Endothelial cell of umbilical vein (primary cell): ENCODE results near the gene PANX3. TPM values are rescaled to one million over a fixed set of nuclear protein-coding genes. Genes with fewer than 3 reads are reported as not detected.

Experiments used
- BruUV-seq: library from RNA; stranded (reverse); fragments of 400-500 nt; replicated peaks from 2 replicates; lab custom pipeline; 2021; lab: Mats Ljungman, UMichigan
- CTCF ChIA-PET: fragments of 300-600, 350-600 bp; sonication (Branson Sonifier 250); formaldehyde crosslinking; loops from one replicate; lab custom pipeline; 2021; ENCODE audit warnings: antibody characterized with exemption, inconsistent platforms; lab: Charles Lee
- POLR2A ChIA-PET: fragments of 300-600, 350-600 bp; sonication (Branson Sonifier 250); formaldehyde crosslinking; loops from one replicate; lab custom pipeline; 2021; ENCODE audit warnings: antibody characterized with exemption, inconsistent platforms; lab: Charles Lee
- DNase-seq: peaks from one replicate; pipeline ENCODE4 v3.0.0-alpha.2; 2011; ENCODE audit warnings: low read depth, low spot score
- FAIRE-seq: peaks from 2 replicates; lab custom pipeline; 2011; peaks lifted over from hg19 to GRCh38; lab: Jason Lieb, UNC
- H2AFZ ChIP-seq: 2 replicates; pipeline ENCODE4 v1.6.0; 2012; ENCODE audit warnings: low read depth, low read length, control low read depth, inconsistent platforms
- H3K27ac ChIP-seq: 2 replicates; pipeline ENCODE4 v1.5.1; 2011; ENCODE audit warnings: low read depth, mild to moderate bottlenecking, control low read depth, low read length, moderate library complexity; ENCODE audit not compliant: insufficient read depth
- H3K27me3 ChIP-seq, 2 experiments: 2 replicates each; pipeline versions ENCODE4 v1.6.0 to v1.6.1; 2011; ENCODE audit warnings: low read length in 2 of 2, mixed read lengths in 1 of 2; ENCODE audit not compliant: control insufficient read depth in 2 of 2, insufficient read depth in 2 of 2
- H3K36me3 ChIP-seq, 2 experiments: 2 replicates in 1 of 2; 3 replicates in 1 of 2; pipeline ENCODE4 v1.5.1; 2011; ENCODE audit warnings: low read length in 2 of 2, mild to moderate bottlenecking in 1 of 2, moderate library complexity in 1 of 2; ENCODE audit not compliant: control insufficient read depth in 2 of 2, insufficient read depth in 2 of 2; ENCODE audit errors: extremely low read depth in 1 of 2
- H3K4me1 ChIP-seq: 3 replicates; pipeline ENCODE4 v1.5.1; 2011; ENCODE audit warnings: mild to moderate bottlenecking, low read length; ENCODE audit not compliant: control insufficient read depth, insufficient read depth; ENCODE audit errors: extremely low read depth
- H3K4me2 ChIP-seq: 2 replicates; pipeline ENCODE4 v1.6.1; 2011; ENCODE audit warnings: low read length, control low read depth, mixed read lengths; ENCODE audit not compliant: insufficient read depth
- H3K4me3 ChIP-seq, 3 experiments: fragments of 200-600 bp in 1 of 3; sonication (generic), shearing (Covaris generic) in 1 of 3; replicated peaks in 1 of 3; 2 replicates each; pipeline ENCODE4 v1.5.1; 2011 to 2016; ENCODE audit warnings: control low read depth in 3 of 3, low read length in 3 of 3, mild to moderate bottlenecking in 2 of 3, inconsistent platforms in 1 of 3, low read depth in 1 of 3, moderate library complexity in 1 of 3; ENCODE audit not compliant: insufficient read depth in 1 of 3
- H3K79me2 ChIP-seq: 2 replicates; pipeline ENCODE4 v1.6.0; 2012; ENCODE audit warnings: low read length, inconsistent platforms; ENCODE audit not compliant: control insufficient read depth, insufficient read depth
- H3K9ac ChIP-seq: replicated peaks from 2 replicates; pipeline ENCODE3; 2011; ENCODE audit warnings: low read length, control low read depth; ENCODE audit not compliant: insufficient read depth; ENCODE audit errors: extremely low read depth
- H3K9me1 ChIP-seq: replicated peaks from 3 replicates; pipeline ENCODE4 v1.6.0; 2011; ENCODE audit warnings: mild to moderate bottlenecking, low read length; ENCODE audit not compliant: control insufficient read depth, insufficient read depth; ENCODE audit errors: extremely low read depth
- H3K9me3 ChIP-seq: replicated peaks from 2 replicates; pipeline ENCODE4 v1.5.1; 2012; ENCODE audit warnings: low read length, inconsistent platforms; ENCODE audit not compliant: control insufficient read depth, insufficient read depth
- H4K20me1 ChIP-seq: replicated peaks from 2 replicates; pipeline ENCODE3; 2011; ENCODE audit warnings: mild to moderate bottlenecking, low read length; ENCODE audit not compliant: control insufficient read depth, insufficient read depth; ENCODE audit errors: extremely low read depth
- EZH2 ChIP-seq: IDR thresholded peaks from 2 replicates; pipeline ENCODE4 v1.6.1; 2012; ENCODE audit warnings: borderline replicate concordance, low read depth, mild to moderate bottlenecking, moderate library complexity, low read length, inconsistent platforms; ENCODE audit not compliant: severe bottlenecking
- FOS ChIP-seq: IDR thresholded peaks from 2 replicates; pipeline ENCODE4 v1.6.1; 2011; ENCODE audit warnings: mild to moderate bottlenecking, low read length, moderate library complexity, borderline replicate concordance; ENCODE audit not compliant: insufficient read depth
- GATA2 ChIP-seq: IDR thresholded peaks from 2 replicates; pipeline ENCODE4 v1.7.0; 2011; ENCODE audit warnings: low read depth, mild to moderate bottlenecking, moderate library complexity, mixed read lengths, low read length; ENCODE audit not compliant: insufficient read length, insufficient read depth
- JUN ChIP-seq: IDR thresholded peaks from 2 replicates; pipeline ENCODE4 v1.6.1; 2011; ENCODE audit warnings: borderline replicate concordance, low read depth; ENCODE audit not compliant: insufficient read length, insufficient read depth
- MYC ChIP-seq: IDR thresholded peaks from one replicate; pipeline ENCODE4 v1.6.1; 2011; ENCODE audit warnings: mild to moderate bottlenecking, low read depth, low read length
- POLR2A ChIP-seq: IDR thresholded peaks from 2 replicates; pipeline ENCODE4 v1.6.1; 2012; ENCODE audit warnings: low read depth, mild to moderate bottlenecking, control low read depth, low read length
- POLR2AphosphoS5 ChIP-seq: IDR thresholded peaks from 2 replicates; pipeline ENCODE4 v1.6.1; 2012; ENCODE audit warnings: low read depth, mild to moderate bottlenecking, control low read depth, low read length, moderate library complexity; ENCODE audit not compliant: insufficient read depth
- dilution Hi-C: fragments of 300-500 bp; cut with MboI; formaldehyde crosslinking; loops from one replicate; pipeline ENCODE4 v1.15.0; 2019; ENCODE audit warnings: low sequenced_read_pairs; ENCODE audit not compliant: extremely low pct_ligation_motif_present
- intact Hi-C: fragments of 100-400 bp; cut with micrococcal nuclease; formaldehyde crosslinking; loops from one replicate; pipeline ENCODE4 v1.10.0; 2022
- polyA plus RNA-seq, 4 experiments: library from polyadenylated mRNA; depleted of rRNA in 3 of 4; stranded (reverse) in 3 of 4; unstranded in 1 of 4; fragments of >200 nt; gene quantifications; 2 replicates each; pipeline versions ENCODE4 v1.2.1 to v1.2.3, GENCODE V29; 2011 to 2012; ENCODE audit warnings: missing spikeins in 1 of 4
- total RNA-seq: library from RNA; stranded (reverse); gene quantifications from 2 replicates; pipeline ENCODE4 v1.2.3, GENCODE V29; 2021
- TF ChIP-seq, protein P1 (sequence below): IDR thresholded peaks from 2 replicates; pipeline ENCODE4 v1.6.1; 2011; ENCODE audit not compliant: insufficient read depth, insufficient read length
- TF ChIP-seq, protein P2 (sequence below), 2 donors: IDR thresholded peaks; 1 replicate in 1 of 2; 2 replicates in 1 of 2; pipeline ENCODE4 v1.5.1; 2011; ENCODE audit warnings: low read length in 2 of 2, mild to moderate bottlenecking in 2 of 2, moderate library complexity in 2 of 2, control low read depth in 1 of 2, inconsistent platforms in 1 of 2, low read depth in 1 of 2; ENCODE audit not compliant: insufficient read depth in 1 of 2; ENCODE audit errors: extremely low read depth in 1 of 2

PANX3 gene
- total and polyA plus RNA-seq, 2 donors (not counting 3 experiments of a cell fraction or from before 2014, with no cell fraction given) = not detected

DNA sequence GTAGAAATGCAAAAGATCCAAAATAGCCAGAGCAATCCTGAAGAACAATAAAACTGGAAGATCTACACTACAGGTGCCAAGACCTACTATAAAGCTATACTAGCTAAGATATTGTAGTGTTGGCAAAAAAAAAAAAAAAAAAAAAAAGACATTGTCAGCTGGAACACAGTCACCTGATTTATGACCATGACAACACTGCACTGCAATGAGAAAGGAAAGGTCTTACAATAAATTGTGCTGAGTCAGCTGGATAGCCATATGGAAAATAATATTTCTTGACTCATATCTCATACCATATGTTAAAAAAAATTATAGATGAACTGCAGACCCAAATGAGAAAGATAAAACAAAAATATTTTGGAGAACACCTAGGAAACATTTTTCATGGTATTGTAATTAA, 3.1 kb upstream of the PANX3 start:
- Histone ChIP-seq H3K27ac (no peak overlapping the region), H3K27me3 (no peaks in the 10 kb centered on the region), H3K4me2 (no peak overlapping the region), H3K9me3 (no peaks in the 10 kb centered on the region), H4K20me1 (no peaks in the 10 kb centered on the region), H3K4me3 (no peak overlapping the region), H3K9ac (no peak overlapping the region), H3K79me2 (no peaks in the 10 kb centered on the region), H3K9me1 (no peaks in the 10 kb centered on the region), H2AFZ (no peak overlapping the region), H3K36me3 (no peaks in the 10 kb centered on the region), H3K4me1 (no peaks in the 10 kb centered on the region)
- CTCF ChIA-PET = interaction anchor here (1.0 to 1.4 kb wide), 2 partner anchors 22 to 537 kb away, joined by 3 to 4 read pairs; no protein-coding TSS in a partner anchor
- no TSS peak for BruUV-seq
- intact Hi-C loops = no loop called here
- dilution Hi-C loops = no loop called here
- DNase-seq (no peak), FAIRE-seq (no peak)
- TF ChIP-seq FOS = no peak
- POLR2A ChIA-PET = no interaction called here

DNA sequence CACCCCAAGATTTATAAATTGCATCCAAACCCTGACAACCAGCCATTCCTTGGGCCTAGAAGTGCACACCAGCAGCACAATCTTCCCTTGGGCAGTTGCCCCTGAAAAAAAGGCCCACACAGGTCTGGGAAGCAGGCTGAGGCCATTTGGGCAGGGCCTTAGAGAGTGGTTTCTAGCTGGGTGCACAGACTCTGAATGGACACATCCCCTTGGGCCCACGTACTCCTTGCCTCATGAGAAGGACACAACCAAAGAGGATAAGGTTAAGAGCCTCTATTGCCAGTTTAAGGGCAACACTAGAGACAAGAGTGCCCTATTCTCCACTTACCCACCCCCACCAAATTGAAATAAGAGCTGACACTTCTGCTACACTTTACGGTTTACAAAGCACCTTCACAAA, 933 bp upstream of the PANX3 start:
- ChIA-PET POLR2A (no interaction called here), CTCF (interaction anchor here (1.0 kb wide), 1 partner anchor 17 kb away, joined by 5 read pairs; no protein-coding TSS in a partner anchor)
- no peaks in the 10 kb centered on the region for H4K20me1 ChIP-seq
- TF ChIP-seq, protein P1, sequence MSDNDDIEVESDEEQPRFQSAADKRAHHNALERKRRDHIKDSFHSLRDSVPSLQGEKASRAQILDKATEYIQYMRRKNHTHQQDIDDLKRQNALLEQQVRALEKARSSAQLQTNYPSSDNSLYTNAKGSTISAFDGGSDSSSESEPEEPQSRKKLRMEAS = no peak
- TF ChIP-seq GATA2 (no peak), JUN (no peak), POLR2A (no peak), FOS (no peak), POLR2AphosphoS5 (no peak), MYC (no peak), EZH2 (no peak)
- TF ChIP-seq, protein P2, sequence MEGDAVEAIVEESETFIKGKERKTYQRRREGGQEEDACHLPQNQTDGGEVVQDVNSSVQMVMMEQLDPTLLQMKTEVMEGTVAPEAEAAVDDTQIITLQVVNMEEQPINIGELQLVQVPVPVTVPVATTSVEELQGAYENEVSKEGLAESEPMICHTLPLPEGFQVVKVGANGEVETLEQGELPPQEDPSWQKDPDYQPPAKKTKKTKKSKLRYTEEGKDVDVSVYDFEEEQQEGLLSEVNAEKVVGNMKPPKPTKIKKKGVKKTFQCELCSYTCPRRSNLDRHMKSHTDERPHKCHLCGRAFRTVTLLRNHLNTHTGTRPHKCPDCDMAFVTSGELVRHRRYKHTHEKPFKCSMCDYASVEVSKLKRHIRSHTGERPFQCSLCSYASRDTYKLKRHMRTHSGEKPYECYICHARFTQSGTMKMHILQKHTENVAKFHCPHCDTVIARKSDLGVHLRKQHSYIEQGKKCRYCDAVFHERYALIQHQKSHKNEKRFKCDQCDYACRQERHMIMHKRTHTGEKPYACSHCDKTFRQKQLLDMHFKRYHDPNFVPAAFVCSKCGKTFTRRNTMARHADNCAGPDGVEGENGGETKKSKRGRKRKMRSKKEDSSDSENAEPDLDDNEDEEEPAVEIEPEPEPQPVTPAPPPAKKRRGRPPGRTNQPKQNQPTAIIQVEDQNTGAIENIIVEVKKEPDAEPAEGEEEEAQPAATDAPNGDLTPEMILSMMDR (IDR thresholded peaks at IDR 0.05; ENCODE audit: extremely low read depth in 1 of 2, insufficient read depth in 1 of 2, low read depth in 1 of 2, low read length in 2 of 2) = no peak
- H3K9me3 ChIP-seq = no peaks in the 10 kb centered on the region
- no peaks in the 10 kb centered on the region for H3K9me1 ChIP-seq
- no peaks in the 10 kb centered on the region for H3K4me1 ChIP-seq
- no peak for DNase-seq
- H3K4me3 ChIP-seq = no peak overlapping the region
- H3K79me2 ChIP-seq = no peaks in the 10 kb centered on the region
- H3K4me2 ChIP-seq = no peak overlapping the region
- BruUV-seq = no TSS peak
- dilution Hi-C loops = no loop called here
- H3K27ac ChIP-seq = no peak overlapping the region
- no peak overlapping the region for H3K9ac ChIP-seq
- no peak overlapping the region for H2AFZ ChIP-seq
- H3K27me3 ChIP-seq = no peaks in the 10 kb centered on the region
- intact Hi-C loops = no loop called here
- no peak for FAIRE-seq
- H3K36me3 ChIP-seq = no peaks in the 10 kb centered on the region
